HepG2 (cell line): ENCODE measurements around the gene MEIS1. TPM values are rescaled to one million over a fixed set of nuclear protein-coding genes. Genes with fewer than 3 reads are reported as not detected.
A peak's percentile ranks its signal among the peaks of the same experiment; 100 is the strongest.

Source experiments
- CREB1 ChIP-seq, 2 experiments: fragments of 450-650 bp in 1 of 2; IDR thresholded peaks; 2 replicates each; pipeline ENCODE4 v1.6.1; 2016 to 2017; ENCODE audit warnings: control low read depth in 1 of 2, mild to moderate bottlenecking in 1 of 2, missing compliant biosample characterization in 1 of 2, missing genetic modification characterization in 1 of 2
- DRAP1 ChIP-seq: IDR thresholded peaks from 2 replicates; pipeline ENCODE4 v1.6.1; 2016; ENCODE audit warnings: missing genetic modification reagents, missing compliant biosample characterization
- GFI1 ChIP-seq: sonication (generic); formaldehyde crosslinking; IDR thresholded peaks from 2 replicates; pipeline ENCODE4 v1.5.0; 2020; ENCODE audit warnings: missing genetic modification reagents, mild to moderate bottlenecking, borderline replicate concordance
- HNF4A ChIP-seq: sonication (generic); formaldehyde crosslinking; IDR thresholded peaks from 2 replicates; pipeline ENCODE4 v1.4.0; 2020; ENCODE audit warnings: missing genetic modification reagents
- HOXD1 ChIP-seq: sonication (generic); formaldehyde crosslinking; IDR thresholded peaks from 2 replicates; pipeline ENCODE4 v1.5.0; 2020; ENCODE audit warnings: missing genetic modification reagents
- JDP2 ChIP-seq: sonication (generic); formaldehyde crosslinking; IDR thresholded peaks from 2 replicates; pipeline ENCODE4 v1.8.1; 2022; ENCODE audit warnings: missing genetic modification reagents, borderline replicate concordance
- KLF15 ChIP-seq: sonication (generic); formaldehyde crosslinking; IDR thresholded peaks from 2 replicates; pipeline ENCODE4 v1.8.1; 2023; ENCODE audit warnings: borderline replicate concordance, mild to moderate bottlenecking, inconsistent platforms, missing genetic modification reagents, mixed read lengths
- KLF9 ChIP-seq: IDR thresholded peaks from 2 replicates; pipeline ENCODE4 v1.6.1; 2016; ENCODE audit warnings: low read depth
- MTA1 ChIP-seq: sonication (generic); formaldehyde crosslinking; IDR thresholded peaks from 2 replicates; pipeline ENCODE4 v1.4.0; 2020; ENCODE audit warnings: missing genetic modification reagents, mild to moderate bottlenecking, borderline replicate concordance
- MTF2 ChIP-seq: sonication (generic); formaldehyde crosslinking; IDR thresholded peaks from 2 replicates; pipeline ENCODE4 v1.5.0; 2020; ENCODE audit warnings: missing genetic modification reagents, borderline replicate concordance
- NCOR1 ChIP-seq: fragments of 200-600 bp; sonication (generic); IDR thresholded peaks from 2 replicates; pipeline ENCODE4 v1.7.0; 2017; ENCODE audit warnings: antibody characterized with exemption, low read length, borderline replicate concordance
- NPAS2 ChIP-seq: sonication (generic); formaldehyde crosslinking; IDR thresholded peaks from 2 replicates; pipeline ENCODE4 v1.8.0; 2022; ENCODE audit warnings: mild to moderate bottlenecking, missing genetic modification reagents, borderline replicate concordance
- PHF5A ChIP-seq: IDR thresholded peaks from one replicate; pipeline ENCODE4 v1.6.1; 2018; ENCODE audit warnings: low read depth, missing genetic modification reagents; ENCODE audit not compliant: unreplicated experiment
- PHF8 ChIP-seq: sonication (generic); formaldehyde crosslinking; IDR thresholded peaks from 2 replicates; pipeline ENCODE4 v1.5.0; 2020; ENCODE audit warnings: missing genetic modification reagents
- REPIN1 ChIP-seq: sonication (generic); formaldehyde crosslinking; IDR thresholded peaks from 2 replicates; pipeline ENCODE4 v1.8.0; 2022; ENCODE audit warnings: missing genetic modification reagents, low read depth, mild to moderate bottlenecking, borderline replicate concordance
- SAP130 ChIP-seq: IDR thresholded peaks from 2 replicates; pipeline ENCODE4 v1.6.1; 2016; ENCODE audit warnings: low read depth
- SP2 ChIP-seq: sonication (generic); formaldehyde crosslinking; IDR thresholded peaks from 2 replicates; pipeline ENCODE4 v1.5.1; 2020; ENCODE audit warnings: mild to moderate bottlenecking, missing genetic modification reagents
- TBX2 ChIP-seq: sonication (generic); formaldehyde crosslinking; IDR thresholded peaks from 2 replicates; pipeline ENCODE4 v1.5.0; 2020; ENCODE audit warnings: missing genetic modification reagents, mild to moderate bottlenecking, borderline replicate concordance
- THAP11 ChIP-seq: IDR thresholded peaks from 2 replicates; pipeline ENCODE4 v1.6.1; 2016; ENCODE audit warnings: missing biosample characterization, missing genetic modification reagents
- ZC3H4 ChIP-seq: sonication (generic); formaldehyde crosslinking; IDR thresholded peaks from 2 replicates; pipeline ENCODE4 v1.4.0; 2020; ENCODE audit warnings: missing genetic modification reagents, borderline replicate concordance
- ZNF12 ChIP-seq: sonication (generic); formaldehyde crosslinking; IDR thresholded peaks from 2 replicates; pipeline ENCODE4 v1.5.0; 2020; ENCODE audit warnings: missing genetic modification reagents
- ZNF138 ChIP-seq: sonication (generic); formaldehyde crosslinking; IDR thresholded peaks from 2 replicates; pipeline ENCODE4 v1.5.0; 2020; ENCODE audit warnings: mild to moderate bottlenecking, low read depth, missing genetic modification reagents
- ZNF556 ChIP-seq: sonication (generic); formaldehyde crosslinking; IDR thresholded peaks from 2 replicates; pipeline ENCODE4 v1.4.0; 2020; ENCODE audit warnings: mild to moderate bottlenecking, missing genetic modification reagents, borderline replicate concordance
- ZNF607 ChIP-seq: sonication (generic); formaldehyde crosslinking; IDR thresholded peaks from 2 replicates; pipeline ENCODE4 v1.5.1; 2020; ENCODE audit warnings: missing genetic modification reagents, mild to moderate bottlenecking, borderline replicate concordance
- polyA plus RNA-seq, 8 experiments: library from polyadenylated mRNA; depleted of rRNA in 3 of 8; stranded (reverse) in 7 of 8; unstranded in 1 of 8; fragments of >200 nt; fragmentation: Illumina TruSeq in 4 of 8; extraction: Trizol in 4 of 8; gene quantifications; 2 replicates each; pipeline versions ENCODE4 v1.2.1 to v1.2.3, GENCODE V29; 2011 to 2016; ENCODE audit warnings: low read depth in 4 of 8, missing spikeins in 1 of 8, mixed read lengths in 1 of 8; ENCODE audit not compliant: insufficient read depth in 1 of 8
- total RNA-seq, 5 experiments: library from RNA; depleted of rRNA; stranded (reverse); fragments of >200 nt; fragmentation: Illumina TruSeq; extraction: Trizol; gene quantifications; 2 replicates each; pipeline ENCODE4 v1.2.3, GENCODE V29; 2016; ENCODE audit warnings: low read depth in 1 of 5
- TF ChIP-seq, protein P1 (sequence below), 2 experiments: sonication (generic) in 1 of 2; formaldehyde crosslinking in 1 of 2; IDR thresholded peaks; 2 replicates each; pipeline versions ENCODE4 v1.4.0 to v1.6.1; 2016 to 2020; ENCODE audit warnings: borderline replicate concordance in 1 of 2, low read depth in 1 of 2, mild to moderate bottlenecking in 1 of 2, missing genetic modification reagents in 1 of 2

MEIS1 gene
- total and polyA plus RNA-seq, 2 of the 13 experiments (the other 11 are each of a cell fraction or from before 2014, with no cell fraction given): 3.8 to 6.0 TPM

DNA sequence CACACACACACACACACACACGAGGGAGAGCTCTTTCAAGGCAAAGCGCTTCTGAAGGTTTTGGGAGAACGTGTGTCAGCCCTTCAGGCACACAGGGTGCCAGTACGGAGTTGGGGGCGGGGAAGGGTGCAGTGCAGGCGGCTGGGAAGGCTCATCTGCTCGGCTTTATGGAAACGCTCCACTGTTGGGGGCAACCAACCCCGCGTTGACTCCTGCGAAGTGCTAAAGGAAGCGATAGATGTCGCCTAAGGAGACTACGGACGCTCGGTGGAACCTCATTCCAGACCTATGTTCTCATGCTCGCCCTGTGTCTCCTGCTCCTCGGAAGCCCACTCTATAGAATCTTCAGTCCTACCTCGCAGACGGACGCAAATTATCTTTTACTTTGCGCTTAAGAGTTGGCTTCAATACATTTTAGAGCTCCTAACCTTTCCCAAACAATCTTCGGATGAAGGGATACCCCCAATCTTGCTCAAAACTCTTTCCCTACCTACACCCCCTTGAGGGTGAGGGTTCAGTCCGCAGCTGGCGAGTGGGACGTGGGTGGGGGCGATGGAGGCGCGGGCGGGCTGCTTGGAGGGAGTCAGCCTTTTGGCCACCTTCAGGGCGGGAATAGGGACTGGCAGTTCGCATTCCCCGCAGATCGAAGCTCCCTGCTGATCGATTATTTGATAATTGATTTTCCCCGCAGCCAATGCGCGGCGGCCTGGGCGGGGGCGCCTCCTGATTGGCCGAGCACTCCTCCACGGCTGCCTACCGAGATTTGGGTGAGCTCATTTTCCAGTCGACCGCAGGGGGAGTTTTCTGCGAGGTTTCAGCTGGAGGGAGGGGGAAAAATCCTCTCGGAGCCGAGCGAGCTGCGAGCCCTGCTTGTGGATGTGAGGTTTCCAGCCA is 1.9 kb upstream of the MEIS1 start (continued):
- TF ChIP-seq, protein P1, sequence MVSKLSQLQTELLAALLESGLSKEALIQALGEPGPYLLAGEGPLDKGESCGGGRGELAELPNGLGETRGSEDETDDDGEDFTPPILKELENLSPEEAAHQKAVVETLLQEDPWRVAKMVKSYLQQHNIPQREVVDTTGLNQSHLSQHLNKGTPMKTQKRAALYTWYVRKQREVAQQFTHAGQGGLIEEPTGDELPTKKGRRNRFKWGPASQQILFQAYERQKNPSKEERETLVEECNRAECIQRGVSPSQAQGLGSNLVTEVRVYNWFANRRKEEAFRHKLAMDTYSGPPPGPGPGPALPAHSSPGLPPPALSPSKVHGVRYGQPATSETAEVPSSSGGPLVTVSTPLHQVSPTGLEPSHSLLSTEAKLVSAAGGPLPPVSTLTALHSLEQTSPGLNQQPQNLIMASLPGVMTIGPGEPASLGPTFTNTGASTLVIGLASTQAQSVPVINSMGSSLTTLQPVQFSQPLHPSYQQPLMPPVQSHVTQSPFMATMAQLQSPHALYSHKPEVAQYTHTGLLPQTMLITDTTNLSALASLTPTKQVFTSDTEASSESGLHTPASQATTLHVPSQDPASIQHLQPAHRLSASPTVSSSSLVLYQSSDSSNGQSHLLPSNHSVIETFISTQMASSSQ (IDR thresholded peaks at IDR 0.05; ENCODE audit: low read depth): no peak
- TF ChIP-seq, protein P1 (CRISPR knock-in tag; IDR thresholded peaks at IDR 0.05; ENCODE audit: borderline replicate concordance): peak; percentile 56; the same call in 1 of the 2 replicates
- TF ChIP-seq HOXD1 (CRISPR knock-in tag): peak; percentile 26; the same call in 1 of the 2 replicates
- TF ChIP-seq TBX2 (CRISPR knock-in tag): peak; percentile 51
- TF ChIP-seq SP2 (CRISPR knock-in tag): peak; percentile 76
- TF ChIP-seq DRAP1 (CRISPR knock-in tag): peak; percentile 53
- TF ChIP-seq MTF2 (CRISPR knock-in tag): peak; percentile 3; the same call in 1 of the 2 replicates
- peak; percentile 54; the same call in 1 of the 2 replicates for TF ChIP-seq PHF8 (CRISPR knock-in tag)
- peak; percentile 41; the same call in 1 of the 2 replicates for TF ChIP-seq MTA1
- TF ChIP-seq THAP11 (CRISPR knock-in tag): peak; percentile 69
- TF ChIP-seq KLF9 (CRISPR knock-in tag): peak; percentile 70; the same call in 1 of the 2 replicates
- no peak for TF ChIP-seq NPAS2
- TF ChIP-seq GFI1 (CRISPR knock-in tag): peak; percentile 84
- no peak for TF ChIP-seq JDP2 (CRISPR knock-in tag)
- peak; percentile 32 for TF ChIP-seq PHF5A
- TF ChIP-seq ZC3H4: no peak
- no peak for TF ChIP-seq HNF4A (CRISPR knock-in tag)
- TF ChIP-seq REPIN1 (CRISPR knock-in tag): peak; percentile 41; the same call in 1 of the 2 replicates
- TF ChIP-seq ZNF138 (CRISPR knock-in tag): 0 out of 2 replicates have a peak, but pooled peaks have one; percentile 54
- peak; percentile 62; the same call in 1 of the 2 replicates for TF ChIP-seq ZNF556 (CRISPR knock-in tag)
- no peak for TF ChIP-seq NCOR1
- TF ChIP-seq CREB1 (IDR thresholded peaks at IDR 0.05): 0 out of 2 replicates have a peak, but pooled peaks have one; percentile 16
- TF ChIP-seq CREB1 (CRISPR knock-in tag; IDR thresholded peaks at IDR 0.05): peak; percentile 59
- TF ChIP-seq ZNF607 (CRISPR knock-in tag): peak; percentile 61; the same call in 1 of the 2 replicates
- 0 out of 2 replicates have a peak, but pooled peaks have one; percentile 44 for TF ChIP-seq KLF15 (CRISPR knock-in tag)
- peak; percentile 59; the same call in 1 of the 2 replicates for TF ChIP-seq SAP130 (CRISPR knock-in tag)
- TF ChIP-seq ZNF12 (CRISPR knock-in tag): no peak
